A673 (cell line): ENCODE measurements around the gene AHCYL2. TPM values are rescaled to one million over a fixed set of nuclear protein-coding genes. Genes with fewer than 3 reads are reported as not detected.

Source experiments
- BruUV-seq: library from RNA; stranded (reverse); fragments of 400-500 nt; replicated peaks from 2 replicates; lab custom pipeline; 2021; lab: Mats Ljungman, UMichigan
- CTCF ChIA-PET: fragments of 300-600 bp; sonication (Branson Sonifier 250); formaldehyde crosslinking; loops from one replicate; lab custom pipeline; 2022; ENCODE audit warnings: antibody characterized with exemption; lab: Charles Lee
- POLR2A ChIA-PET: fragments of 300-600 bp; sonication (Branson Sonifier 250); formaldehyde crosslinking; loops from one replicate; lab custom pipeline; 2022; ENCODE audit warnings: antibody characterized with exemption; ENCODE audit not compliant: low non-redundant PET; lab: Charles Lee
- DNase-seq: peaks from one replicate; pipeline ENCODE4 v3.0.0-alpha.2; 2015; ENCODE audit warnings: low spot score
- H3K27ac ChIP-seq: fragments of 200-600 bp; sonication (generic); 2 replicates; pipeline ENCODE4 v1.5.1; 2016; ENCODE audit warnings: mixed run types, low read depth, mild to moderate bottlenecking, mixed read lengths, antibody characterized with exemption, low read length; ENCODE audit not compliant: poor library complexity, severe bottlenecking
- H3K27me3 ChIP-seq: fragments of 200-600 bp; sonication (generic); replicated peaks from 2 replicates; pipeline ENCODE4 v1.6.1; 2017; ENCODE audit warnings: mixed run types, low read depth, mild to moderate bottlenecking, mixed read lengths, antibody characterized with exemption, low read length; ENCODE audit not compliant: insufficient read depth, poor library complexity
- H3K36me3 ChIP-seq: fragments of 200-600 bp; sonication (generic); 2 replicates; pipeline ENCODE4 v1.6.1; 2016; ENCODE audit warnings: mixed run types, mild to moderate bottlenecking, mixed read lengths, antibody characterized with exemption, low read length; ENCODE audit not compliant: insufficient read depth, poor library complexity, severe bottlenecking
- H3K4me1 ChIP-seq: fragments of 200-600 bp; sonication (generic); 2 replicates; pipeline ENCODE4 v1.6.1; 2017; ENCODE audit warnings: mixed run types, mild to moderate bottlenecking, mixed read lengths, antibody characterized with exemption, low read length; ENCODE audit not compliant: insufficient read depth, poor library complexity, severe bottlenecking
- H3K4me3 ChIP-seq: fragments of 200-600 bp; sonication (generic); 2 replicates; pipeline ENCODE4 v1.5.1; 2016; ENCODE audit warnings: low read depth, mixed run types, mild to moderate bottlenecking, mixed read lengths, low read length; ENCODE audit not compliant: poor library complexity, severe bottlenecking
- H3K9me3 ChIP-seq: fragments of 200-600 bp; sonication (generic); 2 replicates; pipeline ENCODE4 v1.6.1; 2016; ENCODE audit warnings: mixed run types, low read depth, mild to moderate bottlenecking, mixed read lengths, antibody characterized with exemption, low read length; ENCODE audit not compliant: poor library complexity, severe bottlenecking
- EZH2 ChIP-seq: fragments of 200-600 bp; sonication (generic); IDR thresholded peaks from 2 replicates; pipeline ENCODE4 v1.6.1; 2017; ENCODE audit warnings: borderline replicate concordance, low read depth, mild to moderate bottlenecking, mixed read lengths, antibody characterized with exemption, low read length; ENCODE audit not compliant: poor library complexity, severe bottlenecking
- intact Hi-C: fragments of 100-400 bp; cut with micrococcal nuclease; formaldehyde crosslinking; loops from one replicate; pipeline ENCODE4 v1.10.0; 2022; ENCODE audit not compliant: unreplicated experiment
- total RNA-seq: library from RNA; stranded (reverse); gene quantifications from 2 replicates; pipeline ENCODE4 v1.2.3, GENCODE V29; 2021
- TF ChIP-seq, protein P1 (sequence below): fragments of 300-800, 200-600 bp; sonication (generic); conservative IDR thresholded peaks from 2 replicates; pipeline ENCODE4 v1.5.1; 2017; ENCODE audit warnings: low read depth, mild to moderate bottlenecking, antibody characterized with exemption, low read length, moderate library complexity, mixed read lengths

The AHCYL2 gene
- total RNA-seq, 1 experiment from 2014 or later = 35.2 TPM

DNA sequence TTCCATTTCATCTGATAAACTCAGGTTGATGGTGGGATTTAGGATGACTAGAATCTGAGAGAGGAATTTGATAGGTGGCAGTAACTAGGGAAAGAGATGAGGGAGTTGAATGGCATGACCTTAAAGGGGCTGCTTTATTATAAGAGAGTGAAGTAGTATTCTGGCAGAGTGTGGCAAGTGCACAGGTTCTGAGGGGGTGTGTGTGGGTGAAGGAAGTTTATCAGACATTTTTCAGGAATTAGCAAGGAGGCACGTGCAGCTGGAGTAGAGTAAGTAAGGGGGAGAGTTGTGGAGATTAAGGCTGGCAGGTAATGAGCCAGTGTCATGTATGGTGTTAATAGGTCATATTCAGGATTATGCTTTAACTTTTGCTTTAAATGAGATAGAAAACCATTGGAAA, 40.5 kb downstream of the AHCYL2 start:
- CTCF ChIA-PET = no interaction called here
- intact Hi-C loops = no loop called here
- no peaks in the 10 kb centered on the region for H3K27me3 ChIP-seq
- no peaks in the 10 kb centered on the region for H3K36me3 ChIP-seq
- TF ChIP-seq, protein P1, sequence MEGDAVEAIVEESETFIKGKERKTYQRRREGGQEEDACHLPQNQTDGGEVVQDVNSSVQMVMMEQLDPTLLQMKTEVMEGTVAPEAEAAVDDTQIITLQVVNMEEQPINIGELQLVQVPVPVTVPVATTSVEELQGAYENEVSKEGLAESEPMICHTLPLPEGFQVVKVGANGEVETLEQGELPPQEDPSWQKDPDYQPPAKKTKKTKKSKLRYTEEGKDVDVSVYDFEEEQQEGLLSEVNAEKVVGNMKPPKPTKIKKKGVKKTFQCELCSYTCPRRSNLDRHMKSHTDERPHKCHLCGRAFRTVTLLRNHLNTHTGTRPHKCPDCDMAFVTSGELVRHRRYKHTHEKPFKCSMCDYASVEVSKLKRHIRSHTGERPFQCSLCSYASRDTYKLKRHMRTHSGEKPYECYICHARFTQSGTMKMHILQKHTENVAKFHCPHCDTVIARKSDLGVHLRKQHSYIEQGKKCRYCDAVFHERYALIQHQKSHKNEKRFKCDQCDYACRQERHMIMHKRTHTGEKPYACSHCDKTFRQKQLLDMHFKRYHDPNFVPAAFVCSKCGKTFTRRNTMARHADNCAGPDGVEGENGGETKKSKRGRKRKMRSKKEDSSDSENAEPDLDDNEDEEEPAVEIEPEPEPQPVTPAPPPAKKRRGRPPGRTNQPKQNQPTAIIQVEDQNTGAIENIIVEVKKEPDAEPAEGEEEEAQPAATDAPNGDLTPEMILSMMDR = no peak
- no peak for TF ChIP-seq EZH2
- H3K27ac ChIP-seq = no peak overlapping the region
- H3K9me3 ChIP-seq = no peaks in the 10 kb centered on the region
- DNase-seq = no peak
- BruUV-seq = no TSS peak
- H3K4me1 ChIP-seq = peaks cover 9% of the 10 kb centered on the region
- POLR2A ChIA-PET = no interaction called here
- H3K4me3 ChIP-seq = no peak overlapping the region

DNA sequence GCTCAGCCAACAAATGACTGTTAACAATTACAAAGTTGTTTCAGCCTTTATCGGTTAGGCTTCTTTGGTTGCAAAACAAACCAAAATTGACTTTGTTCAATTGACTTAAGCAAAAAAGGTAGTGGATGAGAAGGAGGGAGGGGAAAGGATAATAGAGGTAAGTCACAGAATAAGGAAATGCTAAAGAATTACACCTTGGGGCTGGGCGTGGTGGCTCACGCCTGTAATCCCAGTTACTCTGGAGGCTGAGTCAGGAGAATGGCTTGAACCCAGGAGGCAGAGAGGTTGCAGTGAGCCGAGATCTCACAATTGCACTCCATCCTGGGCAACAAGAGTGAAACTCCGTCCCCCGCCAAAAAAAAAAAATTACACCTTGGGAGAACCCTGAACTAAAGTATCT, 41.4 kb downstream of the AHCYL2 start:
- no peak for DNase-seq
- H3K9me3 ChIP-seq = no peaks in the 10 kb centered on the region
- H3K27me3 ChIP-seq = no peaks in the 10 kb centered on the region
- BruUV-seq = no TSS peak
- H3K27ac ChIP-seq = no peak overlapping the region
- intact Hi-C loops = no loop called here
- H3K4me3 ChIP-seq = no peak overlapping the region
- POLR2A ChIA-PET = no interaction called here
- H3K4me1 ChIP-seq = peaks cover 13% of the 10 kb centered on the region
- CTCF ChIA-PET = no interaction called here
- TF ChIP-seq, protein P1 = no peak
- no peak for TF ChIP-seq EZH2
- H3K36me3 ChIP-seq = no peaks in the 10 kb centered on the region

DNA sequence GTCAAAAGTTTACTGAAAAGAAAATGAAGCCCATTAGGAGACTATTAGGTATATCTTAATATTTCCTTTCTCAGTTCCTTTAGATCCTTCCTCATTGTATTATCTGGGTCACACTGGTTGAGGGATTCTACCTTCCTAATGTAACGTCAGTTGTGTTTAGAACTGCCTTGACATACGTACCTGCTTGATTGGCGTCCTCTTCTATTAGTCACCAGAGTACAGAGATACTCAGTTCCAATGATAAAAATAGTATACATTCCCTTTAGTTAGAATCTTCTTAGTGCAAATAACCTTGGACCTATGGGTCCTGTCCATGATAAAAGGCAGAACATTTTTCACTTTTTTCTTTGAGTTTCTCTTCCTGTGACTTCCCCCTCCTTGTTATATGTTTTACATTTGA, 45.2 kb downstream of the AHCYL2 start:
- Histone ChIP-seq H3K9me3 (peaks cover 7% of the 10 kb centered on the region), H3K27me3 (no peaks in the 10 kb centered on the region), H3K27ac (no peak overlapping the region), H3K4me3 (no peak overlapping the region), H3K36me3 (no peaks in the 10 kb centered on the region), H3K4me1 (peaks cover 7% of the 10 kb centered on the region)
- intact Hi-C loops = no loop called here
- BruUV-seq = no TSS peak
- ChIA-PET CTCF (interaction anchor here (1.0 to 1.1 kb wide), 2 partner anchors 44 to 51 kb away, joined by 3 to 5 read pairs; no protein-coding TSS in a partner anchor), POLR2A (no interaction called here)
- DNase-seq = no peak
- TF ChIP-seq, protein P1 = no peak
